WERI-Rb-1 (cell line): ENCODE data around the gene SUSD1.

Source experiments
- DNase-seq: peaks from one replicate; pipeline ENCODE4 v3.0.0-alpha.2; 2020
- H3K27ac ChIP-seq: fragments of 250-450 bp; sonication (Bioruptor Pico); 2 replicates; pipeline ENCODE4 v1.5.1; 2020; ENCODE audit warnings: mild to moderate bottlenecking, moderate library complexity
- H3K27me3 ChIP-seq: fragments of 250-450 bp; sonication (Bioruptor Pico); 2 replicates; pipeline ENCODE4 v1.5.1; 2021; ENCODE audit warnings: mild to moderate bottlenecking, low read depth, moderate library complexity; ENCODE audit not compliant: insufficient read depth, severe bottlenecking
- H3K36me3 ChIP-seq: fragments of 250-450 bp; sonication (Bioruptor Pico); 2 replicates; pipeline ENCODE4 v1.5.1; 2020; ENCODE audit warnings: mild to moderate bottlenecking, moderate library complexity
- H3K4me3 ChIP-seq: 2 replicates; pipeline ENCODE4 v1.5.1; 2011; ENCODE audit warnings: low read depth, mild to moderate bottlenecking, control low read depth, low read length
- H3K9me3 ChIP-seq: fragments of 250-450 bp; sonication (Bioruptor Pico); 2 replicates; pipeline ENCODE4 v1.5.1; 2021; ENCODE audit warnings: mild to moderate bottlenecking, moderate library complexity; ENCODE audit not compliant: severe bottlenecking
- TF ChIP-seq, protein P1 (sequence below): IDR thresholded peaks from 2 replicates; pipeline ENCODE4 v1.5.1; 2011; ENCODE audit warnings: low read depth, mild to moderate bottlenecking, control low read depth, inconsistent platforms, low read length

Gene SUSD1

DNA sequence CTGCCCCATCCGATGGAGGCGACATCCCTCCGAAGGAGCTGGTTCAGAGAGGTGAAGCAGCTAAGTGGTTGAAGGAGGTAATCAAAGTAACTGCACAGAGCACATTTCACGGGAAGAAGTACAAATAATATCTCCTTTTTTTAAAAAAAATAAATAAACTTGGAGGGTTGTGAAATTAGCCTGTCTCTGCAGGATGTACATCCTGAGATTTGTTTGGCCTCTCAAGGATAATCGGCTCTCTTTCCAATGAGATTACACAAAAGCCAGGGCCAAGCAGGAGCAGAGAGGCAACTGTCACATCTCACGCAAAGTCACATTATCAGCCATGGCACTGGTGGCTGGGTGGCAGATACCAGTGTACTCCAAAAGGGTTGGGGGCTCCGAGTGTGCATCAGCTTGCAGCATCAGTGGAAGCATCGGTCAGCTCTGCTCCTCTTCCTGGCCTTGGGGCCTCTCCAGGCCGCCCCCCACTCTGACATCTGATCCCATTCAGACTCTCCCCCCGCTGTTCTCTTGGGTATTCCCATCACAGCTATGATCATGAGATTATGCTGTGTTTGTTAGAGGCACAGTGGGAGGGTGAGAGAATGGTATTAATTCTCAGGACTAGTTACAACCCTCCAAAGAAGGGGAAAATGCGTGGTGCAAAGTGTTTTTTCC, 168.6 kb downstream of the SUSD1 start:
- TF ChIP-seq, protein P1, sequence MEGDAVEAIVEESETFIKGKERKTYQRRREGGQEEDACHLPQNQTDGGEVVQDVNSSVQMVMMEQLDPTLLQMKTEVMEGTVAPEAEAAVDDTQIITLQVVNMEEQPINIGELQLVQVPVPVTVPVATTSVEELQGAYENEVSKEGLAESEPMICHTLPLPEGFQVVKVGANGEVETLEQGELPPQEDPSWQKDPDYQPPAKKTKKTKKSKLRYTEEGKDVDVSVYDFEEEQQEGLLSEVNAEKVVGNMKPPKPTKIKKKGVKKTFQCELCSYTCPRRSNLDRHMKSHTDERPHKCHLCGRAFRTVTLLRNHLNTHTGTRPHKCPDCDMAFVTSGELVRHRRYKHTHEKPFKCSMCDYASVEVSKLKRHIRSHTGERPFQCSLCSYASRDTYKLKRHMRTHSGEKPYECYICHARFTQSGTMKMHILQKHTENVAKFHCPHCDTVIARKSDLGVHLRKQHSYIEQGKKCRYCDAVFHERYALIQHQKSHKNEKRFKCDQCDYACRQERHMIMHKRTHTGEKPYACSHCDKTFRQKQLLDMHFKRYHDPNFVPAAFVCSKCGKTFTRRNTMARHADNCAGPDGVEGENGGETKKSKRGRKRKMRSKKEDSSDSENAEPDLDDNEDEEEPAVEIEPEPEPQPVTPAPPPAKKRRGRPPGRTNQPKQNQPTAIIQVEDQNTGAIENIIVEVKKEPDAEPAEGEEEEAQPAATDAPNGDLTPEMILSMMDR: no peak
- peak; percentile 83 for DNase-seq
- Histone ChIP-seq H3K36me3 (no peaks in the 10 kb centered on the region), H3K9me3 (peaks cover under 1% of the 10 kb centered on the region), H3K4me3 (peak overlapping the region; percentile 20), H3K27me3 (no peaks in the 10 kb centered on the region), H3K27ac (peak overlapping the region; percentile 70)

DNA sequence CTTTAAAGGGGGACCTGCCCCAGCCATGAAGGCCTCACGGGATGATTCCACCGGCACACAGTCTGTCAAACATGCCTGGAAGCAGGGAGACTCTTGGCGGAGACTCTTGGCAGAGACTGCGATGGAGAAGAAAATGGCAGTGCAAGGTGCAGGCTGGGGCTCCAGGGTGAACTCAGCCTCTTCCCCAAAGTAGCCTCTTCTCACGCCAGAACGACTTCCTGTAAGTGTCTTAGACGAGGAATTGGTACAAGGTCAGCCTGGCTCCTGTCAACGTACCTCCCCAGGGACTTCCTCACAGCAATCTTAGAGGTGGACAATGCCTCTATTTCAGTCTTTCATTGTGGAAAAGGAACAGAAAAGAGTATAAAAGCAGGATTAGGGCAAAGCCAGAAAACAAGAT, 169.2 kb downstream of the SUSD1 start:
- no peaks in the 10 kb centered on the region for H3K36me3 ChIP-seq
- TF ChIP-seq, protein P1: no peak
- DNase-seq: peak; percentile 35
- H3K27me3 ChIP-seq: no peaks in the 10 kb centered on the region
- H3K4me3 ChIP-seq: peak overlapping the region; percentile 20
- peaks cover 2% of the 10 kb centered on the region for H3K9me3 ChIP-seq
- peak overlapping the region; percentile 70 for H3K27ac ChIP-seq

DNA sequence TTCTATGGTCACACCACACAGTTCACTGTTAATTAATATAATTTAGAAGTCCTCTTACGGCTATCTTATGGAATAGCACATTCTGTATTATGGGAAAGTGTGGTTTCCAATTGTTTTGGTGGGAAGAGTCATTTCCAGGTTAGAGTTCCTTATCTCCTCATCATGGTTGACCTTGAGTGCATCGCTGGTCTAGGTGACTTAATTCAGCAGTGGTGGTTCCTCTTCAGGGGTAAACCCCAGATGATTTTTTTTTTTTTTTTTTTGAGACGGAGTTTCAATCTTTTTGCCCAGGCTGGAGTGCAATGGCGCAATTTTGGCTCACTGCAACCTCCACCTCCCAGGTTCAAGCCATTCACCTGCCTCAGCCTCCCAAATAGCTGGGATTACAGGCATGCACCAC, 171.6 kb downstream of the SUSD1 start:
- H3K9me3 ChIP-seq: peaks cover 2% of the 10 kb centered on the region
- H3K4me3 ChIP-seq: no peak overlapping the region
- DNase-seq: no peak
- H3K27ac ChIP-seq: no peak overlapping the region
- TF ChIP-seq, protein P1: no peak
- H3K27me3 ChIP-seq: no peaks in the 10 kb centered on the region
- no peaks in the 10 kb centered on the region for H3K36me3 ChIP-seq

DNA sequence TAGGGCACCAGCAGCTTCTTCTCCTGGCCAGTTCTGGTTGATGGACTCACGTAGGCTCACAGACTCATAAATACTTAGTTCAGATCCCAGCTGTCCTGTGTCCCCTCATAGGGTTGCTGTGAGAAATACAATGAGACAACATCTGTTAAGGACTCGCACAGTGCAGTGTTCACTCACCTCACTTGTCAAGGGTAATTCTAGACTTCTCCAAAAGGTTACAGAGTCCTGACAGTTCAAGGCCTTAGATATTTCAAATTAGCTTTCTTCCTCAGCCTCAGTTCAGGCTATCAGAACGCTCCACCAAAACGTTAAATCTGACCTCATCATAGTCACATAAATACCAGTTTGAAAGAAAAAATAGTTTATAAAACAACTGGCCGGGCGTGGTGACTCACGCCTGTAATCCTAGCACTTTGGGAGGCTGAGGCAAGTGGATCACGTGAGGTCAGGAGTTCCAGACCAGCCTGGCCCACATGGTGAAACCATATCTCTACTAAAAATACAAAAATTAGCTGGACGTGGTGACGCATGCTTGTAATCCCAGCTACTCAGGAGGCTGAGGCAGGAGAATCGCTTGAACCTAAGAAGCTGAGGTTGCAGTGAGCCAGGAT, 172.1 kb downstream of the SUSD1 start:
- no peak for DNase-seq
- Histone ChIP-seq H3K9me3 (peaks cover 2% of the 10 kb centered on the region), H3K36me3 (no peaks in the 10 kb centered on the region), H3K27me3 (no peaks in the 10 kb centered on the region), H3K27ac (no peak overlapping the region), H3K4me3 (no peak overlapping the region)
- TF ChIP-seq, protein P1: no peak

DNA sequence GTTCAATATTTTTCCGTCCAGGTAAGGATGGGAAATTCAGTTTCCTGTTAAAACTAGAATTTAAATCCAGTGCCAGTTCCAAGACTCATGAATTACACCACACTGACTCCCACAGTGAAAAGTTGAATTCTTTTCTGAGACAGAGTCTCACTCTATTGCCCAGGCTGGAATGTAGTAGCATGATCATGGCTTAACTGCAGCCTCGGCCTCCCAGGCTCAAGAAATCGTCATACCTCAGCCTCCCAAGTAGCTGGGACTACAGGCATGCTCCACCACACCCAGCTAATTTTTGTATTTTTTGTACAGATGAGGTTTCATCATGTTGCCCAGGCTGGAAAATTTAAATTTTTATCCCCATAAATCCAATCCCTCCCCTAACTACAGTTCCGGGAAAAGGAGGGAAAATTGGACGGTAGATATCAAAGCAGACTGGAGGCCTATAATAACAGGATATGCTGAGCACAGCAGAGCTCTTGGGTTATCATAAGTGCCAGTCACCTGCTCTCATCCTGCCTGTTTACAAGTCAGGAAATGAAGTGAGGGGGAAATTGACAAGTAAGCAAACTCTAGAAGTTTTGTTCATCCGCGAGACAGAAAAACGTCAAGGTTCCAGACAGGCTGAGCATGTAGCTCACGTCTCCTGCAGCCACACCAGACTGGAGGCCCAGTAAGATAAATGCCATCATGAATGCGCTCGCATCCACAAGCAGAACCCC, 172.8 kb downstream of the SUSD1 start:
- H3K36me3 ChIP-seq: no peaks in the 10 kb centered on the region
- H3K9me3 ChIP-seq: peaks cover 2% of the 10 kb centered on the region
- no peak overlapping the region for H3K27ac ChIP-seq
- no peak overlapping the region for H3K4me3 ChIP-seq
- DNase-seq: no peak
- TF ChIP-seq, protein P1: no peak
- H3K27me3 ChIP-seq: no peaks in the 10 kb centered on the region
